Sigmoid colon (tissue), 7 donors: ENCODE measurements around the gene PCGF6. TPM values are rescaled to one million over a fixed set of nuclear protein-coding genes. Genes with fewer than 3 reads are reported as not detected.
A peak's percentile ranks its signal among the peaks of the same experiment; 100 is the strongest.
"Not testable (repeated sequence)": the region's sequence is repeated elsewhere in the genome, so short reads cannot be mapped to it uniquely, and the experiment has no call there.

ENCODE experiments used
- DNase-seq: peaks from one replicate; pipeline ENCODE4 v3.0.0-alpha.2; 2019
- H3K27ac ChIP-seq, 4 donors: fragments of 200-600 bp; sonication (generic); one replicate each; pipeline ENCODE4 v1.5.1; 2016 to 2019; ENCODE audit warnings: mild to moderate bottlenecking in 1 of 4
- H3K27me3 ChIP-seq, 3 donors: fragments of 200-600 bp; sonication (generic); one replicate each; pipeline ENCODE4 v1.5.1; 2019; ENCODE audit warnings: mild to moderate bottlenecking in 1 of 3
- H3K36me3 ChIP-seq, 4 donors: fragments of 200-600 bp; sonication (generic); one replicate each; pipeline ENCODE4 v1.5.1; 2016 to 2019
- H3K4me1 ChIP-seq, 4 donors: fragments of 200-600 bp; sonication (generic); one replicate each; pipeline ENCODE4 v1.5.1; 2017 to 2019
- H3K4me3 ChIP-seq, 4 donors: fragments of 200-600 bp; sonication (generic); one replicate each; pipeline ENCODE4 v1.5.1; 2017 to 2019; ENCODE audit warnings: mild to moderate bottlenecking in 2 of 4, moderate library complexity in 1 of 4
- H3K9me3 ChIP-seq, 4 donors: fragments of 200-600 bp in 3 of 4; sonication (generic) in 3 of 4; one replicate each; pipeline versions ENCODE4 v1.5.1 to v1.6.1; 2013 to 2019
- CTCF ChIP-seq, 4 experiments: fragments of 450-650 bp in 3 of 4; fragments of 200-600 bp in 1 of 4; IDR thresholded peaks; one replicate each; pipeline ENCODE4 v1.5.1; 2016 to 2019; ENCODE audit warnings: antibody characterized with exemption in 4 of 4, mild to moderate bottlenecking in 3 of 4, moderate library complexity in 2 of 4
- EP300 ChIP-seq, 4 donors: sonication (generic); formaldehyde crosslinking; IDR thresholded peaks; one replicate each; pipeline ENCODE4 v1.6.1; 2017; ENCODE audit warnings: antibody characterized with exemption in 4 of 4
- POLR2A ChIP-seq, 2 donors: fragments of 450-650 bp; IDR thresholded peaks; one replicate each; pipeline ENCODE4 v1.6.1; 2016; ENCODE audit warnings: antibody characterized with exemption in 2 of 2, mild to moderate bottlenecking in 2 of 2, moderate library complexity in 2 of 2
- POLR2AphosphoS5 ChIP-seq, 4 donors: sonication (generic); formaldehyde crosslinking; IDR thresholded peaks; one replicate each; pipeline ENCODE4 v1.6.1; 2017; ENCODE audit warnings: antibody characterized with exemption in 4 of 4
- WGBS, 2 donors: extraction: QIAGEN DNeasy Blood & Tissue Kit; methylation state at CpG; one replicate each; pipeline ENCODE4 v1.1.7; 2013; 5-methylcytosine and 5-hydroxymethylcytosine counted together
- intact Hi-C: fragments of 100-400 bp; cut with DNase I; formaldehyde crosslinking; loops from one replicate; pipeline ENCODE4 v1.15.1; 2023
- polyA plus RNA-seq, 3 donors: library from polyadenylated mRNA; stranded (reverse); fragments of 200-250 nt; gene quantifications; one replicate each; pipeline ENCODE4 v1.2.3, GENCODE V29; 2013
- total RNA-seq, 4 donors: library from RNA; depleted of rRNA; stranded (reverse); fragments of >200 nt; gene quantifications; one replicate each; pipeline ENCODE4 v1.1.0, GENCODE V29; 2016
- donor health status: healthy with polysubstance abuse.
- donor health status: Bipolar disorder and iron deficiency.
- donor health status: healthy.

The PCGF6 gene
- total and polyA plus RNA-seq, 7 donors, result 4.9 to 26.0 (median 16.3) TPM

DNA sequence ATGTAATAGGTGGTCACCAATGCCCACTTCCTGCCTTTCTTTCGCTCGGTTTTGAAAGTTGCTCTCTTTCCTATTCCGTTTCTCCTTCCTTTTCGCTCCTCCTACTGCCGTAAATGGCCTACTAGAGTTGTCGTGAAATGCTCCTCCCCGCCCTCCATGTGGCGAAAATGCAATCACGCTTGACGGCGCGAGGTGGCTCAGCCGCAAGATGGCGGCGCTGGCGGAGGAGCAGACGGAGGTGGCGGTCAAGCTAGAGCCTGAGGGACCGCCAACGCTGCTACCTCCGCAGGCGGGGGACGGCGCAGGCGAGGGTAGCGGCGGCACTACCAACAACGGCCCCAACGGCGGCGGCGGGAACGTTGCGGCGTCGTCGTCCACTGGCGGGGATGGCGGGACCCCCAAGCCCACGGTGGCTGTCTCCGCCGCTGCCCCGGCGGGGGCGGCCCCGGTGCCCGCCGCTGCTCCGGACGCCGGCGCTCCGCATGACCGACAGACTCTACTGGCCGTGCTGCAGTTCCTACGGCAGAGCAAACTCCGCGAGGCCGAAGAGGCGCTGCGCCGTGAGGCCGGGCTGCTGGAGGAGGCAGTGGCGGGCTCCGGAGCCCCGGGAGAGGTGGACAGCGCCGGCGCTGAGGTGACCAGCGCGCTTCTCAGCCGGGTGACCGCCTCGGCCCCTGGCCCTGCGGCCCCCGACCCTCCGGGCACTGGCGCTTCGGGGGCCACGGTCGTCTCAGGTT is 17.0 kb upstream of the PCGF6 start, which contains the start of gene TAF5:
Gene TAF5, plus strand, starts transcription at position 195 of the 737 bp plus-strand sequence. Its CDS starts 14 bp downstream, at position 209.
- peak; percentile 94 for DNase-seq
- Histone ChIP-seq H3K4me1 (peaks cover 0 to 23% (median 19%) of the 10 kb centered on the region in 4 donors), H3K27ac (peak within 1 kb of the TSS; percentile 88 to 94 (median 90)), H3K36me3 (peaks cover 0 to under 1% (median 0%) of the 10 kb centered on the region in 4 donors), H3K9me3 (no peaks in the 10 kb centered on the region), H3K4me3 (peak within 1 kb of the TSS; percentile 73 to 99 (median 83)), H3K27me3 (no peaks in the 10 kb centered on the region)
- intact Hi-C loops, result no loop called here
- TF ChIP-seq POLR2A (IDR thresholded peaks at IDR 0.05) (peak; percentile 83 to 89), CTCF (IDR thresholded peaks at IDR 0.05) (no peak), POLR2AphosphoS5 (IDR thresholded peaks at IDR 0.05) (peak; percentile 96 to 97 (median 96)), EP300 (IDR thresholded peaks at IDR 0.05) (no peak)
- WGBS, 2 donors, result 0% methylated on average over 81 of the region's 81 CpGs

GRCh38 chr10:103367379-103367781 is 16.4 kb upstream of the PCGF6 start:
- Histone ChIP-seq H3K9me3 (no peaks in the 10 kb centered on the region), H3K27me3 (no peaks in the 10 kb centered on the region), H3K4me3 (peak overlapping the region; percentile 73 to 99 (median 83)), H3K4me1 (peaks cover 0 to 23% (median 19%) of the 10 kb centered on the region in 4 donors), H3K36me3 (no peaks in the 10 kb centered on the region), H3K27ac (peak overlapping the region; percentile 88 to 94 (median 90))
- no peak for TF ChIP-seq POLR2AphosphoS5 (IDR thresholded peaks at IDR 0.05)
- intact Hi-C loops, result no loop called here
- DNase-seq, result no peak
- WGBS, 2 donors, result 11 to 41% methylated on average over 10 of the region's 10 CpGs

DNA sequence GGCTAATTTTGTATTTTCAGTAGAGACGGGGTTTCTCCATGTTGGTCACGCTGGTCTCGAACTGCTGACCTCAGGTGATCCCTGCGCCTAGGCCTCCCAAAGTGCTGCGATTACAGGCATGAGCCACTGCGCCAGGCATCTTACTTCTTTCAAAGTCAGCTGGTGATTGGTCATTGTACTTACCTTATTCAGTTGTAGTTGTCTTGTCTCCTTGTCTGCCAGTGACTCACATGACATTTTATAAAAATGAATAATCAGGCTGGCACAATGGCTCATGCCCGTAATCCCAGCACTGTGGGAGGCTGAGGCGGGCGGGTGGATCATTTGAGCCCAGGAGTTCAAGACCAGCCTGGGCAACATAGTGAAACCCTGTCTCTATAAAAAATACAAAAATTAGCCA is 9.9 kb upstream of the PCGF6 start:
- H3K36me3 ChIP-seq, H3K4me3 ChIP-seq, H3K27me3 ChIP-seq, H3K9me3 ChIP-seq, DNase-seq, H3K4me1 ChIP-seq, H3K27ac ChIP-seq, intact Hi-C loops: not testable (repeated sequence)
- 91 to 93% methylated on average over 9 of the region's 9 CpGs for WGBS, 2 donors

GRCh38 chr10:103359493-103359892 is 8.6 kb upstream of the PCGF6 start:
- DNase-seq, H3K27me3 ChIP-seq, H3K27ac ChIP-seq, H3K36me3 ChIP-seq, intact Hi-C loops, H3K4me1 ChIP-seq, H3K9me3 ChIP-seq, H3K4me3 ChIP-seq: not testable (repeated sequence)
- 90 to 91% methylated on average over 4 of the region's 4 CpGs for whole genome bisulfite sequencing, 2 donors

GRCh38 chr10:103355906-103356599 is 5.1 kb upstream of the PCGF6 start:
- Histone ChIP-seq H3K4me3 (no peak overlapping the region), H3K9me3 (no peaks in the 10 kb centered on the region), H3K27me3 (no peaks in the 10 kb centered on the region), H3K36me3 (no peaks in the 10 kb centered on the region), H3K4me1 (peaks cover 0 to 5% (median 1%) of the 10 kb centered on the region in 4 donors), H3K27ac (no peak overlapping the region)
- DNase-seq, result no peak
- TF ChIP-seq CTCF (IDR thresholded peaks at IDR 0.05) (no peak), POLR2AphosphoS5 (IDR thresholded peaks at IDR 0.05) (no peak), EP300 (IDR thresholded peaks at IDR 0.05) (no peak), POLR2A (IDR thresholded peaks at IDR 0.05) (no peak)
- 82 to 87% methylated on average over 5 of the region's 5 CpGs for WGBS, 2 donors
- intact Hi-C loops, result no loop called here

DNA sequence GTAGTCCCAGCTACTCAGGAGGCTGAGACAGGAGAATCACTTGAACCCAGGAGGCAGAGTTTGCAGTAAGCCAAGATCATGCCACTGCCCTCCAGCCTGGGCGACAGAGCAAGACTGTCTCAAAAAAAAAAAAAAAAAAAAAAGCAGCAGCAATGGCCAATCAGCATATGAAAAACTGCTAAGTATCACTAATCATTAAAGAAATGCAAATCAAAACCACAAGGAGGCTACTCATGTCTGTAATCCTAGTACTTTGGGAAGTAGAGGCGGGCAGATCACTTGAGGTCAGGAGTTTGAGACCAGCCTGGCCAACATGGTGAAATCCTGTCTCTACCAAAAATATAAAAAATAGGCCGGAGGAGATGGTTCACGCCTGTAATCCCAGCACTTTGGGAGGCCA is 3.6 kb upstream of the PCGF6 start:
- peaks cover 0 to 14% (median 6%) of the 10 kb centered on the region in 4 donors for H3K4me1 ChIP-seq
- H3K36me3 ChIP-seq, H3K9me3 ChIP-seq, H3K27me3 ChIP-seq, intact Hi-C loops, H3K4me3 ChIP-seq, DNase-seq, H3K27ac ChIP-seq: not testable (repeated sequence)
- 94 to 95% methylated on average over 4 of the region's 4 CpGs for WGBS, 2 donors
